ENCODE results near the gene SRD5A1. TPM values are rescaled to one million over a fixed set of nuclear protein-coding genes. Genes with fewer than 3 reads are reported as not detected.

SRD5A1 gene
- total RNA-seq, 1 experiment from 2014 or later, result 19.5 TPM

DNA sequence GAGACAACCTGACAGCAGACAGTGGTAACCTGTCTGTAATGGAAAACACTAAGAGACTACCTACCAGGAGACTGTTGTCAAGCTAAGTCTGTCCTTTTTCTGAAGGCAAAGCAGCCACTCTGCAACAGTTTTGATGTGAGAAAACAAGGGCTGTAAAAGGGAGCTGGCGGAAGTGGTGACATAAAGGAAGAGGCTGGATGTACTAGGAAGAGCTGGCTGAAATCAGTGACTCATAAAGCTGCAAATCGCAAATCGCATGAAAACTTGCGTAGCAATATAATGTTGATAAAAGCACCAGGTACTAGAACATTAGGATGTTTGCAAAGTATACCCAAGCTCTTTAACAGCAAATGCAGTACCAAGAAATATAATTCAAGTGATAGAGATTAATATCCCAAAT is 1.8 kb upstream of the SRD5A1 start:
- Histone ChIP-seq H4K20me1 (ENCODE audit: insufficient read depth, low read depth, low read length) (peaks cover 20% of the 10 kb centered on the region), H3K4me2 (ENCODE audit: low read depth, low read length, poor library complexity, severe bottlenecking) (peak overlapping the region; percentile 89), H2AFZ (ENCODE audit: low read length) (no peak overlapping the region), H3K9ac (ENCODE audit: low read length) (peak overlapping the region; percentile 93), H3K36me3 (ENCODE audit: insufficient read depth, low read length) (peaks cover 52% of the 10 kb centered on the region), H3K79me2 (ENCODE audit: low read length) (peaks cover 89% of the 10 kb centered on the region), H3K4me3 (ENCODE audit: low read length) (peak overlapping the region; percentile 100), H3K27me3 (ENCODE audit: low read length) (no peaks in the 10 kb centered on the region), H3K4me1 (ENCODE audit: low read length) (peaks cover 27% of the 10 kb centered on the region), H3K27ac (ENCODE audit: low read length) (no peak overlapping the region), H3K9me2 (replicated peaks; ENCODE audit: insufficient read depth, low read length) (no peaks in the 10 kb centered on the region), H3K9me3 (ENCODE audit: low read length) (no peaks in the 10 kb centered on the region)
- no peak for DNase-seq

DNA sequence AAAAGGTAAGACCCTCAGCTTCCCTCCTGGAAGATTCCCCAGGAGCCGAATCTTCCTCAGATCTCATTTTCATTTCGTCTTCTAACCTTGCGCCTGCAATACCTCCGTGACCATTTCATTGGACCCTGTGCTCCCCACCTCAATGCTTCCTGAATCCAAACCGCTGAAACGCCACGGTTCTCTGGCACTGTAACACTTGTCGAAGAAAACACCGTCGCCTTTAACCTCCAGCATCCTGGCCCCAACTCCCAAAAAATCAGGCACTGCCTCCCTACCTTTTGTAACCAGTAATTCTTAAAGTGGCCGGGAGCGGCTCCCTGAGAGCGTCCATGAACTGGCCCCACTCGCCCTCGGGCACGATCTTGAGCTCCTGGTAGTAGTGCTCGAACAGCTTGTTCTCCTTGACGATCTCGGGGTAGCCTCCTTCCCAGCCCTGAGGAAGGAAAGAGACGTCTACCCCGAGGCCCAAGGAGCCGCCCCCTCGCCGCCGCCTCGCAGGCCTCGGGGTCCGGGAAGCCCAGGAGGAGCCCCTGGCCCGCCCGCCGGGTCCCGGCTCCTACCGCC is 834 bp upstream of the SRD5A1 start:
- Histone ChIP-seq H3K4me2 (ENCODE audit: low read depth, low read length, poor library complexity, severe bottlenecking) (peak overlapping the region; percentile 89), H2AFZ (ENCODE audit: low read length) (0 out of 2 replicates have a peak overlapping the region, but pooled peaks have one; percentile 58), H3K27ac (ENCODE audit: low read length) (peak overlapping the region; percentile 63; the same call in 1 of the 2 replicates), H4K20me1 (ENCODE audit: insufficient read depth, low read depth, low read length) (peaks cover 20% of the 10 kb centered on the region), H3K36me3 (ENCODE audit: insufficient read depth, low read length) (peaks cover 42% of the 10 kb centered on the region), H3K9me2 (replicated peaks; ENCODE audit: insufficient read depth, low read length) (no peaks in the 10 kb centered on the region), H3K79me2 (ENCODE audit: low read length) (peaks cover 80% of the 10 kb centered on the region), H3K9me3 (ENCODE audit: low read length) (no peaks in the 10 kb centered on the region), H3K27me3 (ENCODE audit: low read length) (no peaks in the 10 kb centered on the region), H3K4me3 (ENCODE audit: low read length) (peak overlapping the region; percentile 100), H3K9ac (ENCODE audit: low read length) (peak overlapping the region; percentile 93), H3K4me1 (ENCODE audit: low read length) (peaks cover 27% of the 10 kb centered on the region)
- peak; percentile 57 for DNase-seq

DNA sequence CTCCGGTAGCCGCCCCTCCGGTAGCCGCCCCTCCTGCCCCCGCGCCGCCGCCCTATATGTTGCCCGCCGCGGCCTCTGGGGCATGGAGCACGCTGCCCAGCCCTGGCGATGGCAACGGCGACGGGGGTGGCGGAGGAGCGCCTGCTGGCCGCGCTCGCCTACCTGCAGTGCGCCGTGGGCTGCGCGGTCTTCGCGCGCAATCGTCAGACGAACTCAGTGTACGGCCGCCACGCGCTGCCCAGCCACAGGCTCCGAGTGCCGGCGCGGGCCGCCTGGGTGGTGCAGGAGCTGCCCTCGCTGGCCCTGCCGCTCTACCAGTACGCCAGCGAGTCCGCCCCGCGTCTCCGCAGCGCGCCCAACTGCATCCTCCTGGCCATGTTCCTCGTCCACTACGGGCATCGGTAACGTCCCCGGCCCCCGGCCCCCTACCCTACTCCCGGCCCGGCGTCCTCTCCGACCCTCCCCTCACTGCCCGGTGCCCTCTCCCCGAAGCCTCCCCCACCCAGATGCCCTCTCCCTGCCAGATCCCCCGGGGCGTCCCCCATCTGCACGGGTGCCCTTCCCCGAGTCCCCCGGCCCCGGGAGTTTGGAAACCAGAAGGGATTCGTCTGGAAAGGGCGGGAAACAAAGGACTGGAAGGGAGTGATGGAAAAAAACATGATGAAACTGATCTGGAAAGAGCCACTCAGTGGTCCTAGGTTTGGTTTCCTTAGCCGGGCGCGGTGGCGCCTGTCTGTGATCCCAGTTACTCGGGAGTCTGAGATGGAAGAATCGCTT is 417 bp downstream of the SRD5A1 start:
- Histone ChIP-seq H4K20me1 (ENCODE audit: insufficient read depth, low read depth, low read length) (peaks cover 20% of the 10 kb centered on the region), H3K36me3 (ENCODE audit: insufficient read depth, low read length) (peaks cover 30% of the 10 kb centered on the region), H3K4me1 (ENCODE audit: low read length) (peaks cover 27% of the 10 kb centered on the region), H3K27me3 (ENCODE audit: low read length) (no peaks in the 10 kb centered on the region), H3K79me2 (ENCODE audit: low read length) (peaks cover 67% of the 10 kb centered on the region), H3K9ac (ENCODE audit: low read length) (peak overlapping the region; percentile 93), H3K4me3 (ENCODE audit: low read length) (peak overlapping the region; percentile 100), H3K4me2 (ENCODE audit: low read depth, low read length, poor library complexity, severe bottlenecking) (peak overlapping the region; percentile 89), H2AFZ (ENCODE audit: low read length) (peak overlapping the region; percentile 86), H3K9me3 (ENCODE audit: low read length) (no peaks in the 10 kb centered on the region), H3K9me2 (replicated peaks; ENCODE audit: insufficient read depth, low read length) (no peaks in the 10 kb centered on the region), H3K27ac (ENCODE audit: low read length) (no peak overlapping the region)
- peak; percentile 65 for DNase-seq

DNA sequence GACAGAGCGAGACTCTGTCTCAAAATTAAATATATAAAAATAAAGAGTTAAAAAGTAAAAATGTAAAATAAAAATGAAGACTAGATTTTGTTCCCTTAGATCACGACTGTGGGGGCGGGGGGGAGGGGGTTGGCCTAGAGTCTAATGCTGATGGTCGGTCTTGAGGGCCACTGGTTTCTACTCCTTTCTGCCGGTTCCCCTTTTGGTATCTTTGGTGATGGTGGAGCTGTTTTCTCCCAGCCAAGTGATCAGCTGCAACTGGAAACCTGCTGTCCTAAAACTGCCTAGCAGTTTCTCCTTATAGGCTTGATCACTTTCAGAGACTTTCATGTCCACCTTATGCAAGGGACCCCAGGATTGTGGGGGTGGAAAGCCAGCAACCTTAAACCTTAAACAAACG is 1.1 kb downstream of the SRD5A1 start:
- peak overlapping the region; percentile 93 for H3K9ac ChIP-seq (ENCODE audit: low read length)
- peak; percentile 67 for DNase-seq
- no peaks in the 10 kb centered on the region for H3K9me2 ChIP-seq (replicated peaks; ENCODE audit: insufficient read depth, low read length)
- no peaks in the 10 kb centered on the region for H3K27me3 ChIP-seq (ENCODE audit: low read length)
- peak overlapping the region; percentile 100 for H3K4me3 ChIP-seq (ENCODE audit: low read length)
- H3K4me2 ChIP-seq (ENCODE audit: low read depth, low read length, poor library complexity, severe bottlenecking), result peak overlapping the region; percentile 89
- H4K20me1 ChIP-seq (ENCODE audit: insufficient read depth, low read depth, low read length), result peaks cover 20% of the 10 kb centered on the region
- peaks cover 61% of the 10 kb centered on the region for H3K79me2 ChIP-seq (ENCODE audit: low read length)
- H3K27ac ChIP-seq (ENCODE audit: low read length), result no peak overlapping the region
- peaks cover 27% of the 10 kb centered on the region for H3K4me1 ChIP-seq (ENCODE audit: low read length)
- no peaks in the 10 kb centered on the region for H3K9me3 ChIP-seq (ENCODE audit: low read length)
- peaks cover 23% of the 10 kb centered on the region for H3K36me3 ChIP-seq (ENCODE audit: insufficient read depth, low read length)
- no peak overlapping the region for H2AFZ ChIP-seq (ENCODE audit: low read length)

DNA sequence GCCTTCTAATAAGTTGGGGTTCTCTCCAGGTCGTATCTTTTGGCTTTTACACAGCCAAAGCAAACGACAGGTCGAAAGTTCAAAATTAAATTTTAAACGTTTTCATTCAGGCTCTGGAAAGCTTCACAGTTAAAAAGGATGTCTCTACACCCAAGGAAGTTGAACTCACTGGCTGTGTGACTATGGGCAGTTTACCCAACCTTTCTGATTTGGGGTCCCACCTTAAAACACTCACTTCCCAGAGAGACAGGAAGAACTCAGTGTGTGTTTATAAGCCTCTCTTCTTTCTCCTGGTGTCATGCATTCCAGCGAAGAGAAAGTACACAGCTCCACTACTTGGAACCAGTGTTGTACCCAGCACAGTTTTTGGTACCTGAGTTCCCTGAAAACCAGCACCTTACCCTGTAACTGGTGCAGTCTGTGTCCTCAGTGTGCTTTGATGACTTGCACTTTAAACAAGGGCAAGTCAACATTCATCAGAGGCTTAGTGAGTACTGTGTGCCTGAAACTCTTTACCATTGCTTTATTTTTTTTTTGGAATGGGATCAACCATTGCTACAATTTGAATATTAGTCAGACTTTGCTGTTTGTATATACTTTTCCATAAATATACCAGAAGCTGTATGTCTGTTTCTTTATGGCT is 1.7 kb downstream of the SRD5A1 start:
- Histone ChIP-seq H3K4me2 (ENCODE audit: low read depth, low read length, poor library complexity, severe bottlenecking) (peak overlapping the region; percentile 89), H3K9ac (ENCODE audit: low read length) (peak overlapping the region; percentile 51), H3K79me2 (ENCODE audit: low read length) (peaks cover 55% of the 10 kb centered on the region), H4K20me1 (ENCODE audit: insufficient read depth, low read depth, low read length) (peaks cover 14% of the 10 kb centered on the region), H3K36me3 (ENCODE audit: insufficient read depth, low read length) (peaks cover 17% of the 10 kb centered on the region), H3K9me2 (replicated peaks; ENCODE audit: insufficient read depth, low read length) (no peaks in the 10 kb centered on the region), H3K9me3 (ENCODE audit: low read length) (no peaks in the 10 kb centered on the region), H3K4me3 (ENCODE audit: low read length) (peak overlapping the region; percentile 58), H3K4me1 (ENCODE audit: low read length) (peaks cover 27% of the 10 kb centered on the region), H3K27ac (ENCODE audit: low read length) (no peak overlapping the region), H2AFZ (ENCODE audit: low read length) (no peak overlapping the region), H3K27me3 (ENCODE audit: low read length) (no peaks in the 10 kb centered on the region)
- DNase-seq, result peak; percentile 37

DNA sequence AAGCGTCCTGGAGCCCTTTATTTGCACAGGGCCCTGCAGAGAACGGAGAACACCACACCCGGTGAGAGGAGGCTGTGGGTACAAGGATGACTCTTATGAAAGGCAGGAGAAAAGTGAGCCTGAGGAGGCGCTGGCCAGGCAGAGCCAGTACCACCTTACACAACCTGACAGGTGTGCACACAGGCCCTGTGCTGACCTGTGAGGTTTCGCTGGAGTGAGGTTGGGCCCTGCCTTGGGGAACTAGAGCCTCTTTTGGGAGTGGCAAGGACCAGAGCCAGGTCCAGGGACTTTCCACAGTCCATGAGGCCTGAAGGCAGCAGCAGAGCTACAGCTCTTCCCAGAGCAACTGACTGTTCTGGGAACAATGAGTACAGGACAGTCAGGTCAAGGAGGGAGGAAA is 3.1 kb downstream of the SRD5A1 start:
- Histone ChIP-seq H4K20me1 (ENCODE audit: insufficient read depth, low read depth, low read length) (peaks cover 6% of the 10 kb centered on the region; the same call in 1 of the 2 replicates), H3K9ac (ENCODE audit: low read length) (no peak overlapping the region), H3K4me1 (ENCODE audit: low read length) (peaks cover 23% of the 10 kb centered on the region), H3K27ac (ENCODE audit: low read length) (no peak overlapping the region), H2AFZ (ENCODE audit: low read length) (no peak overlapping the region), H3K9me3 (ENCODE audit: low read length) (no peaks in the 10 kb centered on the region), H3K4me3 (ENCODE audit: low read length) (no peak overlapping the region), H3K79me2 (ENCODE audit: low read length) (peaks cover 41% of the 10 kb centered on the region), H3K9me2 (replicated peaks; ENCODE audit: insufficient read depth, low read length) (no peaks in the 10 kb centered on the region), H3K4me2 (ENCODE audit: low read depth, low read length, poor library complexity, severe bottlenecking) (no peak overlapping the region), H3K27me3 (ENCODE audit: low read length) (no peaks in the 10 kb centered on the region), H3K36me3 (ENCODE audit: insufficient read depth, low read length) (peaks cover 4% of the 10 kb centered on the region)
- DNase-seq, result peak; percentile 4

DNA sequence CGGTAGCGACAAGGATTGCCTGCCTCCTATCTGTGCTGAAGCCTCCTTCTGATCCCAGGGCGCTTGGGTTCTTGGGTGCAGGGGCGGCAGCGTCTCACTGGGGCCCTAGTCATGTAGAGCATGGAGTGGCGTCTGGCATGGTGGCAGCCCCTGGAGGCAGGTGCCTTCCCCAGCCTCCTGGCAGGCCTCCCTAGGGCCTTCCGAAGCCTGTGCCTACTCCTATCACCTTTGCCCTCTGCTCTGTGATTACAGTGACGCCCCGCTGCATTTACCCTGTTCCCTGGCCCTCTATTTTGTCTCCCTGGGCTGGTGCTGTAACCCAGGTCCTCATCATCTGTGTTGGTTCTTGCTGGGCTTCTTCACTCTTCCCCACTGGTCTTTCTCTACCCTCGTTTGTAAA is 3.8 kb downstream of the SRD5A1 start:
- Histone ChIP-seq H3K9me2 (replicated peaks; ENCODE audit: insufficient read depth, low read length) (no peaks in the 10 kb centered on the region), H3K4me2 (ENCODE audit: low read depth, low read length, poor library complexity, severe bottlenecking) (no peak overlapping the region), H4K20me1 (ENCODE audit: insufficient read depth, low read depth, low read length) (peaks cover under 1% of the 10 kb centered on the region; the same call in 1 of the 2 replicates), H3K79me2 (ENCODE audit: low read length) (peaks cover 34% of the 10 kb centered on the region), H3K36me3 (ENCODE audit: insufficient read depth, low read length) (no peaks in the 10 kb centered on the region), H2AFZ (ENCODE audit: low read length) (no peak overlapping the region), H3K9ac (ENCODE audit: low read length) (no peak overlapping the region), H3K9me3 (ENCODE audit: low read length) (no peaks in the 10 kb centered on the region), H3K4me1 (ENCODE audit: low read length) (peaks cover 16% of the 10 kb centered on the region), H3K4me3 (ENCODE audit: low read length) (no peak overlapping the region), H3K27ac (ENCODE audit: low read length) (no peak overlapping the region), H3K27me3 (ENCODE audit: low read length) (no peaks in the 10 kb centered on the region)
- no peak for DNase-seq

DNA sequence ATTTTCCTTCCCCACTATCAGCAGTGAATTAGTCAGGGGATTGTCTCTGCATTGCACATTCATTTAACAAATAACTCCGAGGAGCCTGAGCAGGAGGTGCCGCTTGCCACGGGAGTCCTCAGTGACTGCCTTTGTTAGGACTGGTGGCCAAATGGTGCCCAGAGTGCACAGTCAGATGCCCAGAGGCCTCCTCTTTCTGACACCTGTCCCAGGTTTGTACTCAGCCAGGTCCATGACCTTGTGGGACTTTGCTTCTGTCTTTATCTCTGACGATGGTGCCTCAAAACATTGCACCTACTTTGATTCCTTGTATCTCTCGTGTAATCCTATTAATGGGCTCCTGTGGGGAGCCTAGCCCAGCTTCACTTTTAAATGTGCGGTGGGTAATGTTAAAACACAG is 4.3 kb downstream of the SRD5A1 start:
- H2AFZ ChIP-seq (ENCODE audit: low read length), result no peak overlapping the region
- no peaks in the 10 kb centered on the region for H3K9me3 ChIP-seq (ENCODE audit: low read length)
- H3K4me3 ChIP-seq (ENCODE audit: low read length), result no peak overlapping the region
- peaks cover 28% of the 10 kb centered on the region for H3K79me2 ChIP-seq (ENCODE audit: low read length)
- no peak overlapping the region for H3K9ac ChIP-seq (ENCODE audit: low read length)
- H3K4me1 ChIP-seq (ENCODE audit: low read length), result peaks cover 15% of the 10 kb centered on the region
- no peaks in the 10 kb centered on the region for H3K36me3 ChIP-seq (ENCODE audit: insufficient read depth, low read length)
- no peak overlapping the region for H3K4me2 ChIP-seq (ENCODE audit: low read depth, low read length, poor library complexity, severe bottlenecking)
- no peaks in the 10 kb centered on the region for H3K9me2 ChIP-seq (replicated peaks; ENCODE audit: insufficient read depth, low read length)
- no peaks in the 10 kb centered on the region for H3K27me3 ChIP-seq (ENCODE audit: low read length)
- H4K20me1 ChIP-seq (ENCODE audit: insufficient read depth, low read depth, low read length), result no peaks in the 10 kb centered on the region
- no peak overlapping the region for H3K27ac ChIP-seq (ENCODE audit: low read length)
- no peak for DNase-seq
